Retina (tissue), 1 donor: ENCODE measurements around the gene CSAG1.
"Not testable (repeated sequence)": the region's sequence is repeated elsewhere in the genome, so short reads cannot be mapped to it uniquely, and the experiment has no call there.

Source experiments
- DNase-seq: peaks from one replicate; pipeline ENCODE4 v3.0.0-alpha.2; 2016

Gene CSAG1, protein sequence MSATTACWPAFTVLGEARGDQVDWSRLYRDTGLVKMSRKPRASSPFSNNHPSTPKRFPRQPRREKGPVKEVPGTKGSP

DNA sequence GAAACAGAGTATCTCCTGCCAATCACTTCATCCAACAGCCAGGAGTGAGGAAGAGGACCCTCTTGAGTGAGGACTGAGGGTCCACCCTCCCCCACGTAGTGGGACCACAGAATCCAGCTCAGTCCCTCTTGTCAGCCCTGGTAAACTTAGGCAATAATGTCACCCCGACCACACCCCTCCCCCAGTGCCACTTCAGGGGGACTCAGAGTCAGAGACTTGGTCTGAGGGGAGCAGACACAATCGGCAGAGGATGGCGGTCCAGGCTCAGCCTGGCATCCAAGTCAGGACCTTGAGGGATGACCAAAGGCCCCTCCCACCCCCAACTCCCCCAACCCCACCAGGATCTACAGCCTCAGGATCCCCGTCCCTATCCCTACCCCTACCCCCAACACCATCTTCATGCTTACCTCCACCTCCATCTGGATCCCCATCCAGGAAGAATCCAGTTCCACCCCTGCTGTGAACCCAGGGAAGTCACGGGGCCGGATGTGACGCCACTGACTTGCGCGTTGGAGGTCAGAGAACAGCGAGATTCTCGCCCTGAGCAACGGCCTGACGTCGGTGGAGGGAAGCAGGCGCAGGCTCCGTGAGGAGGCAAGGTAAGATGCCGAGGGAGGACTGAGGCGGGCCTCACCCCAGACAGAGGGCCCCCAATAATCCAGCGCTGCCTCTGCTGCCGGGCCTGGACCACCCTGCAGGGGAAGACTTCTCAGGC, at the start of gene CSAG1, which contains the start of gene MAGEA12:
CSAG1 (minus strand) TSS at position 461 of the 715 bp plus-strand sequence. CDS start 1,261 bp downstream, outside the sequence.
MAGEA12 (plus strand) TSS at position 497 of the 715 bp plus-strand sequence. CDS start 2,405 bp downstream, outside the sequence.
- no peak for DNase-seq

DNA sequence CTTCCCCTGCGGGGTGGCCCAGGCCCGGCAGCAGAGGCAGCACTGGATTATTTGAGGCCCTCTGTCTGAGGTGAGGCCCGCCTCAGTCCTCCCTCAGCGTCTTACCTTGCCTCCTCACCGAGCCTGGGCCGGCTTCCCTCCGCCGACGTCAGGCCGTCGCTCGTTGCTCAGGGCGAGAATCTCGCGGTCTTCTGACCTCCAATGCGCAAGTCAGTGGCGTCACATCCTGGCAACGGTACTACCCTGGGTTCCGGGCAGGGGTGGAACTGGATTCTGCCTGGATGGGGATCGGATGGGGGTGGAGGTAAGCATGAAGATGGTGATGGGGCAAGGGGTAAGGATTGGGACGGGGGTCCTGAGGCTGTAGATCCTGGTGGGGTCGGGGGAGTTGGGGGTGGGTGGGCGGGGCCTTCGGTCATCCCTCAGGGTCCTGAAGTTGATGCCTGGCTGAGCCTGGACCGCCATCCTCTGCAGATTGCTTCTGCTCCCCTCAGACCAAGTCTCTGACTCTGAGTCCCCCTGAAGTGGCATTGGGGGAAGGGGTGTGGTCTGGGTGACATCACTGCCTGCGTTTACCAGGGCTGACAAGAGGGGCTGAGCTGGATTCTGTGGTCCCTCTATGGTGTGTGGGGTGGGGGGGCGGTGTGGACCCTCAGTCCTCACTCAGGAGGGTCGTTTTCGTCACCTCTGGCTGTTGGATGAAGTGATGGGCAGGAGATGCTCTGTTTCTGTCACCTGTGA, 36.2 kb upstream of the CSAG1 start, which contains the start of gene MAGEA6:
MAGEA6 (minus strand) TSS at position 141 of the 741 bp plus-strand sequence. CDS start 2,039 bp downstream, outside the sequence.
- not testable (repeated sequence) for DNase-seq

DNA sequence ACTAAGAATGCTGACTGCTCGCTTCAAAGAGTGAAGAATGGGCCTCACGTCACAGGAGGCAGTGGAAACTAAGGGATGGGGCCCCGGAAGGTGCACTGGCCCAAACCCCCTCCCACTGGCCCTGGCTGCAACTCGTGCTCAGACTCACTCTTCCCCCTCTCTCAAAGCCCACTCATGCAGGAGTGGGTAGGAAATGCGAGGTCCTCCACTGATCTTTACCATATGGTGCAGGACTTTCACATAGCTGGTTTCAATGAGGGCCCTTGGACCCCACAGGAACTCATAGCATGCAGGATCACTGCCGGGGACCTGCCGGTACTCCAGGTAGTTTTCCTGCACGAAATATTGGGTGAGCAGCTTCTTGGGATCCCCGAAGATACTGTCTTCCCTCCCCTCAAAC, 33.0 kb upstream of the CSAG1 start:
- not testable (repeated sequence) for DNase-seq

DNA sequence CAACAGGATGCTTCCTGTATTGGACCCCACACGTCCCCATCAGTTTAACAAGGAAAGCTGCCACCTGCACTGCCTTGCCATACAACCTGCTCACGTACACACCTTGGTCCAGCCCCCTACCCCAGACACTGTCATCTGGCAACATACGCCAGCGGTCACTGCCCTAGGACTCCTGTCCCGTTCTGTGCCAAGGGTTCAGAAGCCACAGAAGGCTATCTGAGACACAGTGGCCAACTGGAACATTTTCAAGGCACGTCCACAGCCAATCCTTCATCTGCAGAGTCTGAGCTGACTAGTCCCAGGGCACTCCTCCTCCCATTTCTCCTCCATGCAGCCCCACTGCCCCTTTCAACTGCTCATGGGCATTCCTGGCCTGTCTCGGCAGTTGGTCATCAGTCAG, 28.1 kb upstream of the CSAG1 start:
- not testable (repeated sequence) for DNase-seq

DNA sequence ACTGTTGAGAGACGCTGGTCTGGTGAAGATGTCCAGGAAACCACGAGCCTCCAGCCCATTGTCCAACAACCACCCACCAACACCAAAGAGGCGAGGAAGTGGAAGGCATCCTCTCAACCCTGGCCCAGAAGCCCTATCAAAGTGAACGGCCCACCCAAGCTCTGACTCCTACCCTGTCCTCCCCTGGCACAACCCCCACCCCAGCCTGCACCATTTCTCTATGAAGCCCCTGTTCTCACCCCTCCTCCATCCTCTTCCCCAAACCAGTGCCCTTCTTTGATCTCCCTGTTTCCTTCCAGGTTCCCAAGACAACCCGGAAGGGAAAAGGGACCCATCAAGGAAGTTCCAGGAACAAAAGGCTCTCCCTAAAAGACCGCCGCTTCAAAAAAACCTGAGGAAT, 26.0 kb upstream of the CSAG1 start:
- DNase-seq: not testable (repeated sequence)

DNA sequence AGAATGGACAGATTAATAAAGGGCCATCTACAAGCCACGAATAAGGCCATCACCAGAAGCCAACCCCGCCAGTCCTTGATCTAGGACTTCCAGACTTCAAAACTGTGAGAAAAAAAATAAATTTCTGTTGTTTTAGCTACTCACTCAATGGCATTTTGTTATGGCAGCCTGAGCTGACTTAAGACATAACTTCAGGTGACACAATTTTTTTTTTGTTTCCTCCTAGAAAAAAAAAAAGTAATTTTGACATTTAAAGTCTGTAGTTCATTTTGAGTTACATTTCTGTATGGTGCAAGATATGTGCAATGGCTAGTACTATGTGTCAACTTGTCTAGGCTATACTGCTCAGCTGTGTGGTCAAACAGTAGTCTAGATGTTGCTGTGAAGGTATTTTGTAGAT, 25.4 kb upstream of the CSAG1 start, which contains the start of gene CSAG3:
CSAG3 (plus strand) TSS at position 301 of the 400 bp plus-strand sequence.
- DNase-seq: not testable (repeated sequence)

DNA sequence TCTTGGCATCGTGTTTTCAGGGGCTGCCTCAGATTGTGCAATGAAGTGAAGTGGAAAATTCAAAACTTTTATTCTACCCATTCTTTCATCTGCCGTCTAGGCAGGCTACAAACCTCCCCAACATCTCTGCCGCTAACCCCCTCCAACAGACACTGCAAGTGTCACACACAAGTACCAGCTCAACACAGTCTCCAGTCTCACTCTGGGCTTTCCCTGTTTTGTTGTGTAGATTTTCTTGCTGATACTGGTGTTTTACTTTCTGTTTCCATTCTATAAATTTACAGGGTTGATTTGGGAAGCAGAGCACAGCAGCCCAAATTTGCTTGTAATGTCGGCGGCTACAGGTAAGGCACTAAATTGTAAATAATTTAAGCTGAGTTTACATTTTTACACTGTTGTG, 21.4 kb upstream of the CSAG1 start:
- DNase-seq: not testable (repeated sequence)

DNA sequence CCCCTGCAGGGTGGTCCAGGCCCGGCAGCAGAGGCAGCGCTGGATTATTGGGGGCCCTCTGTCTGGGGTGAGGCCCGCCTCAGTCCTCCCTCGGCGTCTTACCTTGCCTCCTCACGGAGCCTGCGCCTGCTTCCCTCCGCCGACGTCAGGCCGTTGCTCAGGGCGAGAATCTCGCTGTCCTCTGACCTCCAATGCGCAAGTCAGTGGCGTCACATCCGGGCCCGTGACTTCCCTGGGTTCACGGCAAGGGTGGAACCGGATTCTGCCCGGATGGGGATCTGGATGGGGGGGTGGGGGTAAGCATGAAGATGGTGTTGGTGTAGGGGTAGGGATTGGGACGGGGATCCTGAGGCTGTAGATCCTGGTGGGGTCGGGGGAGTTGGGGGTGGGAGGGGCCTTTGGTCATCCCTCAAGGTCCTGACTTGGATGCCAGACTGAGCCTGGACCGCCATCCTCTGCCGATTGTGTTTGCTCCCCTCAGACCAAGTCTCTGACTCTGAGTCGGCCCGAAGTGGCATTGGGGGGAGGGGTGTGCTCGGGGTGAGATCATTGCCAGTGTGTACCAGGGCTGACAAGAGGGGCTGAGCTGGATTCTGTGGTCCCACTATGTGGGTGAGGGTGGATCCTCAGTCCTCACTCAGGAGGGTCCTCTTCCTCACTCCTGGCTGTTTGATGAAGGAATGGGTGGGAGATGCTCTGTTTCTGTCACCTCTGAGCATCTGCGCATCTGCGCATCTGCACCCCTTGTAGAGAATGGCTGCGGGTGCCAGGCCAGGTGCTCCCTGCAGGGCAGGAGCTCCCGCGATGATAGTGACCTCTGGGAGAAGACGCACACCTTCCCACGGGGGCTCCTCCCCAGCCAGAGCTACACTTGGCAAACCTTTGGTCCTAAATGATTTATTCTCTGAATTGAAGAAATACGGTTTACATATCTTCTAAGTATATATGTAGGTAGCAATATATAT, 20.4 kb upstream of the CSAG1 start, which contains the start of gene MAGEA2:
MAGEA2 (minus strand) TSS at position 157 of the 965 bp plus-strand sequence. CDS start 2,479 bp downstream, outside the sequence.
- not testable (repeated sequence) for DNase-seq

DNA sequence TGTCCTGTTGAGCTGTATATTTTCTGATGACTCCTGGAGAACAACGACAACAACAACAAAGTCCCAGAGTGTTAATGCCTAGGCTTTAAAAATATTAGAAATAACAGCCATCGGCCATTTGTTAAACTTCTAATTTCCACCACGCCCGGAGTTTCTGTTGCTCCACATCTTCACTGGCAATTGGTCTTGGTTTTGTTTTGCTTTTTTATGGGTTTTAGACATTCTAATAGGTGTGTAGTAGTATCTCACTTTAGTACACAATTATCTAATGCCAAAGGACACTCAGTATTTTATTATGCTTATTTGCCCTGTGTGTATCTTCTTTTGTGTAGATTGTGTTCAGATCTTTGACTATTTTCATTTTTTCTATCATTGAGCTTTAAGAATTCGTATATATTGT, 5.0 kb upstream of the CSAG1 start:
- no peak for DNase-seq

DNA sequence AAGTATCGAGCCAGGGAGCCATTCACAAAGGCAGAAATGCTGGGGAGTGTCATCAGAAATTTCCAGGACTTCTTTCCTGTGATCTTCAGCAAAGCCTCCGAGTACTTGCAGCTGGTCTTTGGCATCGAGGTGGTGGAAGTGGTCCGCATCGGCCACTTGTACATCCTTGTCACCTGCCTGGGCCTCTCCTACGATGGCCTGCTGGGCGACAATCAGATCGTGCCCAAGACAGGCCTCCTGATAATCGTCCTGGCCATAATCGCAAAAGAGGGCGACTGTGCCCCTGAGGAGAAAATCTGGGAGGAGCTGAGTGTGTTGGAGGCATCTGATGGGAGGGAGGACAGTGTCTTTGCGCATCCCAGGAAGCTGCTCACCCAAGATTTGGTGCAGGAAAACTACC, 3.0 kb upstream of the CSAG1 start:
- DNase-seq: not testable (repeated sequence)

DNA sequence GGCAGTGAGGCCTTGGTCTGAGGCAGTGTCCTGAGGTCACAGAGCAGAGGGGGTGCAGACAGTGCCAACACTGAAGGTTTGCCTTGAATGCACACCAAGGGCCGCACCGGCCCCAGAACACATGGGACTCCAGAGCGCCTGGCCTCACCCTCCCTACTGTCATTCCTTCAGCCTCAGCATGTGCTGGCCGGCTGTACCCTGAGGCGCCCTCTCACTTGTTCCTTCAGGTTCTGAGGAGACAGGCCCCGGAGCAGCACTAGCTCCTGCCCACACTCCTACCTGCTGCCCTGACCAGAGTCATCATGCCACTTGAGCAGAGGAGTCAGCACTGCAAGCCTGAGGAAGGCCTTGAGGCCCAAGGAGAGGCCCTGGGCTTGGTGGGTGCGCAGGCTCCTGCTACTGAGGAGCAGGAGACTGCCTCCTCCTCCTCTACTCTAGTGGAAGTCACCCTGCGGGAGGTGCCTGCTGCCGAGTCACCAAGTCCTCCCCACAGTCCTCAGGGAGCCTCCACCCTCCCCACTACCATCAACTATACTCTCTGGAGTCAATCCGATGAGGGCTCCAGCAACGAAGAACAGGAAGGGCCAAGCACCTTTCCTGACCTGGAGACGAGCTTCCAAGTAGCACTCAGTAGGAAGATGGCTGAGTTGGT, 2.5 kb upstream of the CSAG1 start:
- DNase-seq: no peak

DNA sequence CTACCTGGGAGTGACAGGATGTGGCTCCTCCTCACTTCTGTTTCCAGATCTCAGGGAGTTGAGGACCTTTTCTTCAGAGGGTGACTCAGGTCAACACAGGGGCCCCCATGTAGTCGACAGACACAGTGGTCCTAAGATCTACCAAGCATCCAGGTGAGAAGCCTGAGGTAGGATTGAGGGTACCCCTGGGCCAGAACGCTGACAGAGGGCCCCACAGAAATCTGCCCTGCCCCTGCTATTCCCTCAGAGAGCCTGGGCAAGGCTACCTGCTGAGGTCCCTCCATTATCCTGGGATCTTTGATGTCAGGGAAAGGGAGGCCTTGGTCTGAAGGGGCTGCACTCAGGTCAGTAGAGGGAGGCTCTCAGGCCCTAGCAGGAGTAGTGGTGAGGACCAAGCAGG, 1.6 kb upstream of the CSAG1 start:
- no peak for DNase-seq

DNA sequence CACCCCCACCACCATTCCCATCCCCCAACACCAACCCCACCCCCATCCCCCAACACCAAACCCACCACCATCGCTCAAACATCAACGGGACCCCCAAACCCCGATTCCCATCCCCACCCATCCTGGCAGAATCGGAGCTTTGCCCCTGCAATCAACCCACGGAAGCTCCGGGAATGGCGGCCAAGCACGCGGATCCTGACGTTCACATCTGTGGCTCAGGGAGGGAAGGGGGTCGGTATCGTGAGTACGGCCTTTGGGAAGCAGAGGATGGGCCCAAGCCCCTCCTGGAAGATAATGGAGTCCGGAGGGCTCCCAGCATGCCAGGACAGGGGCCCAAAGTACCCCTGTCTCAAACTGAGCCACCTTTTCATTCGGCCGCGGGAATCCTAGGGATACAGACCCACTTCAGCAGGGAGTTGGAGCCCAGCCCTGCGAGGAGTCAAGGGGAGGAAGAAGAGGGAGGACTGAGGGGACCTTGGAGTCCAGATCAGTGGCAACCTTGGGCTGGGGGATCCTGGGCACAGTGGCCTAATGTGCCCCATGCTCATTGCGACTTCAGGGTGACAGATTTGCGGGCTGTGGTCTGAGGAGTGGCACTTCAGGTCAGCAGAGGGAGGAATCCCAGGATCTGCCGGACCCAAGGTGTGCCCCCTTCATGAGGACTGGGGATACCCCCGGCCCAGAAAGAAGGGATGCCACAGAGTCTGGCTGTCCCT, 780 bp upstream of the CSAG1 start:
- not testable (repeated sequence) for DNase-seq

DNA sequence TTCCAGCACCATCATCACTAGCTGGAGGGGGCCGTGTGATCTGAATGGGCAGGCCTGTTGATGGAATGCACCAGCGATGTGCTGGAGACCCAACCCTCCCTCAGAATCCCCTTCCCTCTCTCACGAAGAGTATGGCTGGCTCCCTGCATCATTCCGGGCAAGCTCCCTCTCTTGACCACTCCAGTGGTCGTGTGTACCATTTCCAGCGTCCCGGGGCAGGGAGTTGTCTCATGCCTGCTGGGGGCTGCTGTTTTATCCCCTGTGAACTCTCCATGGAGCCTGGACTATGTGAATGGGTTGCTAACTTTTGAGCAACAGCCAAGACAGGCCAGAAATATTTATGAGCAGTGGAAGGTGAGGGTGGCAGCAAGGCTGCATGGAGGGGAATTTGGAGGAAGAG, 8.1 kb downstream of the CSAG1 start:
- no peak for DNase-seq

DNA sequence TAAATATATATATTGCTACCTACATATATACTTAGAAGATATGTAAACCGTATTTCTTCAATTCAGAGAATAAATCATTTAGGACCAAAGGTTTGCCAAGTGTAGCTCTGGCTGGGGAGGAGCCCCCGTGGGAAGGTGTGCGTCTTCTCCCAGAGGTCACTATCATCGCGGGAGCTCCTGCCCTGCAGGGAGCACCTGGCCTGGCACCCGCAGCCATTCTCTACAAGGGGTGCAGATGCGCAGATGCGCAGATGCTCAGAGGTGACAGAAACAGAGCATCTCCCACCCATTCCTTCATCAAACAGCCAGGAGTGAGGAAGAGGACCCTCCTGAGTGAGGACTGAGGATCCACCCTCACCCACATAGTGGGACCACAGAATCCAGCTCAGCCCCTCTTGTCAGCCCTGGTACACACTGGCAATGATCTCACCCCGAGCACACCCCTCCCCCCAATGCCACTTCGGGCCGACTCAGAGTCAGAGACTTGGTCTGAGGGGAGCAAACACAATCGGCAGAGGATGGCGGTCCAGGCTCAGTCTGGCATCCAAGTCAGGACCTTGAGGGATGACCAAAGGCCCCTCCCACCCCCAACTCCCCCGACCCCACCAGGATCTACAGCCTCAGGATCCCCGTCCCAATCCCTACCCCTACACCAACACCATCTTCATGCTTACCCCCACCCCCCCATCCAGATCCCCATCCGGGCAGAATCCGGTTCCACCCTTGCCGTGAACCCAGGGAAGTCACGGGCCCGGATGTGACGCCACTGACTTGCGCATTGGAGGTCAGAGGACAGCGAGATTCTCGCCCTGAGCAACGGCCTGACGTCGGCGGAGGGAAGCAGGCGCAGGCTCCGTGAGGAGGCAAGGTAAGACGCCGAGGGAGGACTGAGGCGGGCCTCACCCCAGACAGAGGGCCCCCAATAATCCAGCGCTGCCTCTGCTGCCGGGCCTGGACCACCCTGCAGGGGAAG, 19.4 kb downstream of the CSAG1 start, which contains the start of gene MAGEA2B:
MAGEA2B (plus strand) TSS at position 814 of the 973 bp plus-strand sequence. CDS start 2,479 bp downstream, outside the sequence.
- not testable (repeated sequence) for DNase-seq

DNA sequence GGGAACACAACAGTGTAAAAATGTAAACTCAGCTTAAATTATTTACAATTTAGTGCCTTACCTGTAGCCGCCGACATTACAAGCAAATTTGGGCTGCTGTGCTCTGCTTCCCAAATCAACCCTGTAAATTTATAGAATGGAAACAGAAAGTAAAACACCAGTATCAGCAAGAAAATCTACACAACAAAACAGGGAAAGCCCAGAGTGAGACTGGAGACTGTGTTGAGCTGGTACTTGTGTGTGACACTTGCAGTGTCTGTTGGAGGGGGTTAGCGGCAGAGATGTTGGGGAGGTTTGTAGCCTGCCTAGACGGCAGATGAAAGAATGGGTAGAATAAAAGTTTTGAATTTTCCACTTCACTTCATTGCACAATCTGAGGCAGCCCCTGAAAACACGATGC, 20.3 kb downstream of the CSAG1 start:
- not testable (repeated sequence) for DNase-seq

DNA sequence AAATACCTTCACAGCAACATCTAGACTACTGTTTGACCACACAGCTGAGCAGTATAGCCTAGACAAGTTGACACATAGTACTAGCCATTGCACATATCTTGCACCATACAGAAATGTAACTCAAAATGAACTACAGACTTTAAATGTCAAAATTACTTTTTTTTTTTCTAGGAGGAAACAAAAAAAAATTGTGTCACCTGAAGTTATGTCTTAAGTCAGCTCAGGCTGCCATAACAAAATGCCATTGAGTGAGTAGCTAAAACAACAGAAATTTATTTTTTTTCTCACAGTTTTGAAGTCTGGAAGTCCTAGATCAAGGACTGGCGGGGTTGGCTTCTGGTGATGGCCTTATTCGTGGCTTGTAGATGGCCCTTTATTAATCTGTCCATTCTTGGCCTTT, 24.3 kb downstream of the CSAG1 start, which contains the start of gene CSAG2:
CSAG2 (minus strand) TSS at position 101 of the 400 bp plus-strand sequence. CDS start 161 bp downstream, outside the sequence.
- not testable (repeated sequence) for DNase-seq

DNA sequence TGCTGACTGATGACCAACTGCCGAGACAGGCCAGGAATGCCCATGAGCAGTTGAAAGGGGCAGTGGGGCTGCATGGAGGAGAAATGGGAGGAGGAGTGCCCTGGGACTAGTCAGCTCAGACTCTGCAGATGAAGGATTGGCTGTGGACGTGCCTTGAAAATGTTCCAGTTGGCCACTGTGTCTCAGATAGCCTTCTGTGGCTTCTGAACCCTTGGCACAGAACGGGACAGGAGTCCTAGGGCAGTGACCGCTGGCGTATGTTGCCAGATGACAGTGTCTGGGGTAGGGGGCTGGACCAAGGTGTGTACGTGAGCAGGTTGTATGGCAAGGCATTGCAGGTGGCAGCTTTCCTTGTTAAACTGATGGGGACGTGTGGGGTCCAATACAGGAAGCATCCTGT, 27.0 kb downstream of the CSAG1 start:
- not testable (repeated sequence) for DNase-seq

DNA sequence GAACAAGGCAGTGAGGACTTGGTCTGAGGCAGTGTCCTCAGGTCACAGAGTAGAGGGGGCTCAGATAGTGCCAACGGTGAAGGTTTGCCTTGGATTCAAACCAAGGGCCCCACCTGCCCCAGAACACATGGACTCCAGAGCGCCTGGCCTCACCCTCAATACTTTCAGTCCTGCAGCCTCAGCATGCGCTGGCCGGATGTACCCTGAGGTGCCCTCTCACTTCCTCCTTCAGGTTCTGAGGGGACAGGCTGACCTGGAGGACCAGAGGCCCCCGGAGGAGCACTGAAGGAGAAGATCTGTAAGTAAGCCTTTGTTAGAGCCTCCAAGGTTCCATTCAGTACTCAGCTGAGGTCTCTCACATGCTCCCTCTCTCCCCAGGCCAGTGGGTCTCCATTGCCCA, 33.1 kb downstream of the CSAG1 start:
- not testable (repeated sequence) for DNase-seq
